MM.1S (cell line): ENCODE measurements around the gene ACSF3.

Source experiments
- EZH2phosphoT487 ChIP-seq: fragments of 300-600 bp; sonication (generic); IDR thresholded peaks from 2 replicates; pipeline ENCODE4 v1.6.1; 2018; ENCODE audit warnings: antibody characterized with exemption, low read length
- TF ChIP-seq, protein P1 (sequence below): fragments of 300-600 bp; sonication (generic); IDR thresholded peaks from 2 replicates; pipeline ENCODE4 v1.5.1; 2016; ENCODE audit warnings: antibody characterized with exemption, low read length, mixed read lengths

DNA sequence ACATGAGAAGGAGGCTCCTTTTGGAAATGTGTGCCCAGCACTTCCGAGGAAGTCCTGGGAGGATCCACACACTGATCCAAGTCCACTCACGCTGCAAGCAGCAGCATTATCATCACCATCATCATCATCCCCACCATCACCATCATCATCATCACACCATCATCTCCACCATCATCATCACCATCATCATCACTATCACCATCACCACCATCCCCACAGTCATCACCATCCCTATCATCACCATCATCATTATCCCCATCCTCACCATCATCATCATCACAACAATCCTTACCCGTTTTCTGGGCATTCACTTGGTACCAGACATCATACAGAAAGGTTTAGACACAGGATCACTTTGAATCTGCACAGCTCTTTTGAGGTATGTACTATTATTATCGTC lies 47.8 kb upstream of the ACSF3 start:
- TF ChIP-seq, protein P1, sequence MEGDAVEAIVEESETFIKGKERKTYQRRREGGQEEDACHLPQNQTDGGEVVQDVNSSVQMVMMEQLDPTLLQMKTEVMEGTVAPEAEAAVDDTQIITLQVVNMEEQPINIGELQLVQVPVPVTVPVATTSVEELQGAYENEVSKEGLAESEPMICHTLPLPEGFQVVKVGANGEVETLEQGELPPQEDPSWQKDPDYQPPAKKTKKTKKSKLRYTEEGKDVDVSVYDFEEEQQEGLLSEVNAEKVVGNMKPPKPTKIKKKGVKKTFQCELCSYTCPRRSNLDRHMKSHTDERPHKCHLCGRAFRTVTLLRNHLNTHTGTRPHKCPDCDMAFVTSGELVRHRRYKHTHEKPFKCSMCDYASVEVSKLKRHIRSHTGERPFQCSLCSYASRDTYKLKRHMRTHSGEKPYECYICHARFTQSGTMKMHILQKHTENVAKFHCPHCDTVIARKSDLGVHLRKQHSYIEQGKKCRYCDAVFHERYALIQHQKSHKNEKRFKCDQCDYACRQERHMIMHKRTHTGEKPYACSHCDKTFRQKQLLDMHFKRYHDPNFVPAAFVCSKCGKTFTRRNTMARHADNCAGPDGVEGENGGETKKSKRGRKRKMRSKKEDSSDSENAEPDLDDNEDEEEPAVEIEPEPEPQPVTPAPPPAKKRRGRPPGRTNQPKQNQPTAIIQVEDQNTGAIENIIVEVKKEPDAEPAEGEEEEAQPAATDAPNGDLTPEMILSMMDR: no peak
- TF ChIP-seq EZH2phosphoT487: no peak
